Neural cell (in vitro differentiated cells): ENCODE data around the gene MRPS15. TPM values are rescaled to one million over a fixed set of nuclear protein-coding genes. Genes with fewer than 3 reads are reported as not detected.

Experiments
- H2AFZ ChIP-seq: fragments of 200-600, 300-800 bp; sonication (generic), shearing (Covaris generic); 2 replicates; pipeline ENCODE4 v1.6.0; 2014; ENCODE audit warnings: low read depth, mild to moderate bottlenecking, antibody characterized with exemption, low read length, moderate library complexity
- H3F3A ChIP-seq: fragments of 200-600 bp; shearing (Covaris generic); 2 replicates; pipeline ENCODE4 v1.6.1; 2016; ENCODE audit warnings: mild to moderate bottlenecking, moderate library complexity, mixed read lengths, antibody characterized with exemption, low read length; ENCODE audit not compliant: insufficient read depth, poor library complexity, severe bottlenecking
- H3K27ac ChIP-seq: fragments of 200-600, 300-800 bp; sonication (generic), shearing (Covaris generic); 2 replicates; pipeline ENCODE4 v1.5.1; 2014; ENCODE audit warnings: mild to moderate bottlenecking, low read length, moderate library complexity
- H3K27me3 ChIP-seq: fragments of 300-800, 200-600 bp; sonication (generic), shearing (Covaris generic); 2 replicates; pipeline ENCODE4 v1.6.0; 2014; ENCODE audit warnings: mild to moderate bottlenecking, low read depth, low read length, moderate library complexity; ENCODE audit not compliant: insufficient read depth
- H3K36me3 ChIP-seq: fragments of 300-800, 200-600 bp; sonication (generic), shearing (Covaris generic); 2 replicates; pipeline ENCODE4 v1.5.1; 2014; ENCODE audit warnings: mild to moderate bottlenecking, antibody characterized with exemption, low read length, moderate library complexity; ENCODE audit not compliant: insufficient read depth
- H3K4me2 ChIP-seq: fragments of 300-800, 200-600 bp; sonication (generic), shearing (Covaris generic); 2 replicates; pipeline ENCODE4 v1.6.0; 2014; ENCODE audit warnings: mild to moderate bottlenecking, low read length
- H3K4me3 ChIP-seq: fragments of 300-800, 200-600 bp; sonication (generic), shearing (Covaris generic); 2 replicates; pipeline ENCODE4 v1.5.1; 2014; ENCODE audit warnings: mild to moderate bottlenecking, low read length, moderate library complexity
- H3K79me2 ChIP-seq: fragments of 200-600 bp; shearing (Covaris generic); replicated peaks from 2 replicates; pipeline ENCODE4 v1.6.0; 2014; ENCODE audit warnings: mild to moderate bottlenecking, low read length, moderate library complexity; ENCODE audit not compliant: insufficient read depth
- H3K9ac ChIP-seq: fragments of 300-800, 200-600 bp; sonication (generic), shearing (Covaris generic); 2 replicates; pipeline ENCODE4 v1.6.1; 2016; ENCODE audit warnings: mild to moderate bottlenecking, low read length, mixed read lengths
- H3K9me2 ChIP-seq: fragments of 200-600 bp; shearing (Covaris generic); 2 replicates; pipeline ENCODE4 v1.6.1; 2016; ENCODE audit warnings: mild to moderate bottlenecking, low read length, mixed read lengths; ENCODE audit not compliant: insufficient read depth
- H3K9me3 ChIP-seq: fragments of 200-600, 300-800 bp; sonication (generic), shearing (Covaris generic); 2 replicates; pipeline ENCODE4 v1.6.1; 2016; ENCODE audit warnings: mild to moderate bottlenecking, mixed run types, low read length, moderate library complexity, mixed read lengths
- H4K20me1 ChIP-seq: fragments of 200-600 bp; shearing (Covaris generic); 2 replicates; pipeline ENCODE4 v1.6.1; 2016; ENCODE audit warnings: mild to moderate bottlenecking, mixed run types; ENCODE audit not compliant: insufficient read depth
- CTCF ChIP-seq: fragments of 450-650 bp; IDR thresholded peaks from 2 replicates; pipeline ENCODE4 v1.5.1; 2014; ENCODE audit warnings: antibody characterized with exemption, mild to moderate bottlenecking, moderate library complexity; ENCODE audit not compliant: poor library complexity, severe bottlenecking
- EP300 ChIP-seq: fragments of 450-650 bp; conservative IDR thresholded peaks from 2 replicates; pipeline ENCODE4 v1.6.1; 2014; ENCODE audit warnings: antibody characterized with exemption, mild to moderate bottlenecking, moderate library complexity; ENCODE audit not compliant: poor library complexity, severe bottlenecking
- EZH2 ChIP-seq: fragments of 200-600, 300-800 bp; shearing (Covaris generic), sonication (generic); IDR thresholded peaks from 2 replicates; pipeline ENCODE4 v1.6.1; 2014; ENCODE audit warnings: antibody characterized with exemption, low read length, borderline replicate concordance, mild to moderate bottlenecking; ENCODE audit not compliant: insufficient read depth, poor library complexity, severe bottlenecking
- MXI1 ChIP-seq: fragments of 450-650 bp; conservative IDR thresholded peaks from 2 replicates; pipeline ENCODE4 v1.6.1; 2014; ENCODE audit warnings: antibody characterized with exemption, mild to moderate bottlenecking; ENCODE audit not compliant: poor library complexity, severe bottlenecking
- POLR2AphosphoS5 ChIP-seq: IDR thresholded peaks from 2 replicates; pipeline ENCODE4 v1.6.1; 2012
- RAD21 ChIP-seq: fragments of 450-650 bp; conservative IDR thresholded peaks from 2 replicates; pipeline ENCODE4 v1.6.1; 2014; ENCODE audit warnings: antibody characterized with exemption, mild to moderate bottlenecking, moderate library complexity
- REST ChIP-seq: IDR thresholded peaks from 2 replicates; pipeline ENCODE4 v1.6.1; 2012; ENCODE audit warnings: borderline replicate concordance
- SMC3 ChIP-seq: fragments of 450-650 bp; conservative IDR thresholded peaks from 2 replicates; pipeline ENCODE4 v1.6.1; 2014; ENCODE audit warnings: antibody characterized with exemption, mild to moderate bottlenecking, moderate library complexity; ENCODE audit not compliant: poor library complexity
- TAF1 ChIP-seq: IDR thresholded peaks from 2 replicates; pipeline ENCODE4 v1.6.1; 2012; ENCODE audit warnings: low read depth
- polyA plus RNA-seq: library from polyadenylated mRNA; depleted of rRNA; stranded (reverse); fragments of >200 nt; gene quantifications from 2 replicates; pipeline ENCODE4 v1.2.3, GENCODE V29; 2014

The MRPS15 gene
- polyA plus RNA-seq, 1 donor from 2014 or later, result 65.6 TPM

GRCh38 chr1:36467027-36467410 lies 2.8 kb upstream of the MRPS15 start:
- no peaks in the 10 kb centered on the region for H3K9me3 ChIP-seq

DNA sequence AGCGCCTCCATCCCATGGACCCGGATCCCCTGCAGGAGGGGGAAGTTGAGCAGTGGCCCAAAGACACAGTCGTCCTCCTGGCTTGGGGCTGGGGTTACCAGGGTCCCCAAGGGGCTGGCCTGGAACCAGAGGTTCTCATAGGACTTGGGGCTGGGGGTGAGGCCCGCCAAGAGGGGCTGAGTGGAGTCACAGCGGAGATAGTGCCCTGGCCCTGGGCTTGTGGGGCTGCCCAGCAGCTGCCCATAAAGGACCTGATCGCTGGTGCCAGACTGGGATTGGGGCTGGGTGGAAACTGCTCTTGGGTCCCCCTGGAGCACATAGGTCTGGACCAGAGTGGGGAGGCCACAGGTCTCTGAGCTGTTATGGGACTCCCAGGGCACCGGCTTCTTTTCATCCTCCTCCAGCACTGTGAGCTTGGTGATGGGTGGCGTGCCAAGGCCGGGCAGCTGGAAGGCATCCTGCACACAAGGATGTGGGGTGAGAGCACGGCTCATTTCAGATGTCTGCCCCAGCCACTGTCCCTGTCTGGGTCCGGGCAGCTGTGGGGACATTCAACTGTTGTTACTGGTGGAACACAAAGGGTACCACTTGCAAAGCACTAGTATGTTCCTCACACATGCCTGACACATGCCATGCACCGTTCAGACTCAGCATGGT lies 2.3 kb upstream of the MRPS15 start:
- no peaks in the 10 kb centered on the region for H3K27me3 ChIP-seq
- no peak for TF ChIP-seq POLR2AphosphoS5
- no peak for TF ChIP-seq CTCF
- no peak for TF ChIP-seq EP300
- no peak for TF ChIP-seq EZH2
- TF ChIP-seq RAD21, result no peak

More at GRCh38 chr1:36467027-36467410, 2.8 kb upstream of the MRPS15 start:
- Histone ChIP-seq H3K4me3 (no peak overlapping the region), H4K20me1 (no peaks in the 10 kb centered on the region), H2AFZ (no peak overlapping the region), H3K27ac (no peak overlapping the region), H3K36me3 (no peaks in the 10 kb centered on the region), H3F3A (no peaks in the 10 kb centered on the region), H3K9ac (no peak overlapping the region), H3K79me2 (peaks cover 7% of the 10 kb centered on the region), H3K27me3 (no peaks in the 10 kb centered on the region), H3K9me2 (no peaks in the 10 kb centered on the region), H3K4me2 (no peak overlapping the region)
- TF ChIP-seq MXI1 (no peak), EZH2 (no peak), CTCF (no peak), REST (no peak), POLR2AphosphoS5 (no peak), SMC3 (no peak), EP300 (no peak), RAD21 (no peak), TAF1 (no peak)

More for the DNA sequence above, 2.3 kb upstream of the MRPS15 start:
- Histone ChIP-seq H3K36me3 (no peaks in the 10 kb centered on the region), H2AFZ (no peak overlapping the region), H3K9me3 (no peaks in the 10 kb centered on the region), H3K79me2 (peaks cover 7% of the 10 kb centered on the region), H3K9me2 (no peaks in the 10 kb centered on the region), H4K20me1 (no peaks in the 10 kb centered on the region), H3K4me3 (no peak overlapping the region), H3K27ac (no peak overlapping the region), H3K4me2 (no peak overlapping the region), H3F3A (no peaks in the 10 kb centered on the region), H3K9ac (no peak overlapping the region)
